Kidney tubule cell (primary cell): ENCODE measurements around the gene PSKH1.
"Not testable (repeated sequence)": the region's sequence is repeated elsewhere in the genome, so short reads cannot be mapped to it uniquely, and the experiment has no call there.

ENCODE experiments used
- DNase-seq: peaks from one replicate; pipeline ENCODE4 v3.0.0-alpha.2; 2018; ENCODE audit warnings: low spot score

PSKH1 gene

GRCh38 chr16:67924140-67924906, 31.3 kb downstream of the PSKH1 start:
- DNase-seq: no peak

- no peak for DNase-seq
Measured at GRCh38 chr16:67926181-67926750, 33.2 kb downstream of the PSKH1 start.

- no peak for DNase-seq
Measured at GRCh38 chr16:67927131-67927941, 34.3 kb downstream of the PSKH1 start.

- no peak for DNase-seq
Measured at GRCh38 chr16:67928147-67928546, 35.1 kb downstream of the PSKH1 start.

- peak; percentile 73 for DNase-seq
Measured at GRCh38 chr16:67928561-67929364, 35.7 kb downstream of the PSKH1 start.

GRCh38 chr16:67930191-67930590, 37.1 kb downstream of the PSKH1 start:
- DNase-seq: no peak

GRCh38 chr16:67930678-67931211, 37.7 kb downstream of the PSKH1 start:
- no peak for DNase-seq

- no peak for DNase-seq
Measured at GRCh38 chr16:67931712-67932461, 38.8 kb downstream of the PSKH1 start, which contains the start of gene CTRL. TSS of gene CTRL (minus strand) at chr16:67931862. CDS start at chr16:67931852, 10 bp downstream.

- DNase-seq: no peak
Measured at GRCh38 chr16:67932462-67932840, 39.4 kb downstream of the PSKH1 start.

GRCh38 chr16:67933805-67934204, 40.8 kb downstream of the PSKH1 start:
- no peak for DNase-seq

- DNase-seq: no peak
Measured at GRCh38 chr16:67934306-67935100, 41.4 kb downstream of the PSKH1 start.

- DNase-seq: no peak
Measured at GRCh38 chr16:67935101-67935401, 42.0 kb downstream of the PSKH1 start.

- DNase-seq: peak; percentile 98
Measured at GRCh38 chr16:67935402-67936123, 42.5 kb downstream of the PSKH1 start.

- peak; percentile 80 for DNase-seq
Measured at GRCh38 chr16:67936124-67936879, 43.2 kb downstream of the PSKH1 start, which contains the start of gene PSMB10. TSS of gene PSMB10 (minus strand) at chr16:67936850. CDS start at chr16:67936749, 101 bp downstream.

- no peak for DNase-seq
Measured at GRCh38 chr16:67936880-67937605, 44.0 kb downstream of the PSKH1 start.

GRCh38 chr16:67937713-67938112, 44.7 kb downstream of the PSKH1 start:
- DNase-seq: not testable (repeated sequence)

- DNase-seq: no peak
Measured at GRCh38 chr16:67939507-67940445, 46.7 kb downstream of the PSKH1 start.
